Activated CD8-positive, alpha-beta memory T cell treated with anti-CD3 and anti-CD28 coated beads, Interleukin-2, amount 50 U/mL, for 24 hours (primary cell): ENCODE measurements around the gene METTL25B.

Experiments used
- DNase-seq: peaks from one replicate; pipeline ENCODE4 v3.0.0-alpha.2; 2020; ENCODE audit errors: extremely low read depth

Gene METTL25B

GRCh38 chr1:156768610-156769295 lies 40.5 kb downstream of the METTL25B start:
- DNase-seq: no peak

GRCh38 chr1:156772222-156772621 lies 44.0 kb downstream of the METTL25B start:
- no peak for DNase-seq

GRCh38 chr1:156772728-156773497 lies 44.6 kb downstream of the METTL25B start:
- no peak for DNase-seq

GRCh38 chr1:156773607-156774006 lies 45.3 kb downstream of the METTL25B start:
- DNase-seq: no peak

- no peak for DNase-seq
Observed at GRCh38 chr1:156775799-156776198, 47.5 kb downstream of the METTL25B start.

GRCh38 chr1:156776942-156777341 lies 48.7 kb downstream of the METTL25B start:
- no peak for DNase-seq

- no peak for DNase-seq
Observed at GRCh38 chr1:156777573-156777972, 49.3 kb downstream of the METTL25B start.

- no peak for DNase-seq
Observed at GRCh38 chr1:156781585-156782186, 53.4 kb downstream of the METTL25B start.

- no peak for DNase-seq
Observed at GRCh38 chr1:156785458-156785857, 57.2 kb downstream of the METTL25B start.
